Osteoblast (primary cell): ENCODE results near the gene SRRT. TPM values are rescaled to one million over a fixed set of nuclear protein-coding genes. Genes with fewer than 3 reads are reported as not detected.
A peak's percentile ranks its signal among the peaks of the same experiment; 100 is the strongest.
"Not testable (repeated sequence)": the region's sequence is repeated elsewhere in the genome, so short reads cannot be mapped to it uniquely, and the experiment has no call there.

Experiments
- DNase-seq: peaks from one replicate; pipeline ENCODE4 v3.0.0; 2011; ENCODE audit warnings: low spot score, mixed read lengths; ENCODE audit not compliant: insufficient read length; ENCODE audit errors: missing footprints
- H2AFZ ChIP-seq: 2 replicates; pipeline ENCODE4 v1.6.0; 2011; ENCODE audit warnings: mild to moderate bottlenecking, low read length
- H3K27ac ChIP-seq: 2 replicates; pipeline ENCODE4 v1.5.1; 2011; ENCODE audit warnings: mild to moderate bottlenecking, low read depth, low read length, moderate library complexity
- H3K27me3 ChIP-seq: 2 replicates; pipeline ENCODE4 v1.6.0; 2012; ENCODE audit warnings: mild to moderate bottlenecking, control low read depth, inconsistent platforms, low read length, moderate library complexity; ENCODE audit not compliant: insufficient read depth
- H3K36me3 ChIP-seq: 2 replicates; pipeline ENCODE4 v1.5.1; 2011; ENCODE audit warnings: mild to moderate bottlenecking, low read length, control low read depth, moderate library complexity; ENCODE audit not compliant: insufficient read depth
- H3K4me1 ChIP-seq: 2 replicates; pipeline ENCODE4 v1.5.1; 2011; ENCODE audit warnings: mild to moderate bottlenecking, low read length, control low read depth, moderate library complexity; ENCODE audit not compliant: insufficient read depth
- H3K4me2 ChIP-seq: 2 replicates; pipeline ENCODE4 v1.6.0; 2011; ENCODE audit warnings: mild to moderate bottlenecking, low read length; ENCODE audit not compliant: insufficient read depth
- H3K4me3 ChIP-seq: fragments of 200-600 bp; sonication (generic); 3 replicates; pipeline ENCODE4 v1.5.1; 2012; ENCODE audit warnings: mild to moderate bottlenecking, low read length, inconsistent platforms; ENCODE audit not compliant: insufficient read depth
- H3K79me2 ChIP-seq: 2 replicates; pipeline ENCODE4 v1.6.0; 2012; ENCODE audit warnings: mild to moderate bottlenecking, low read length, control low read depth, inconsistent platforms; ENCODE audit not compliant: insufficient read depth
- H3K9me3 ChIP-seq: 2 replicates; pipeline ENCODE4 v1.5.1; 2011; ENCODE audit warnings: low read depth, low read length, control low read depth
- H4K20me1 ChIP-seq: 2 replicates; pipeline ENCODE4 v1.6.0; 2012; ENCODE audit warnings: mild to moderate bottlenecking, low read length, control low read depth; ENCODE audit not compliant: insufficient read depth
- total RNA-seq: library from RNA; depleted of rRNA; stranded (reverse); fragments of >200 nt; gene quantifications from 2 replicates; pipeline ENCODE4 v1.2.3, GENCODE V29; 2012
- TF ChIP-seq, protein P1 (sequence below): IDR thresholded peaks from 2 replicates; pipeline ENCODE4 v1.5.1; 2011; ENCODE audit warnings: mild to moderate bottlenecking, low read depth, low read length, moderate library complexity; ENCODE audit errors: extremely low read depth

The SRRT gene
- total RNA-seq, 1 donor = 42.0 TPM

DNA sequence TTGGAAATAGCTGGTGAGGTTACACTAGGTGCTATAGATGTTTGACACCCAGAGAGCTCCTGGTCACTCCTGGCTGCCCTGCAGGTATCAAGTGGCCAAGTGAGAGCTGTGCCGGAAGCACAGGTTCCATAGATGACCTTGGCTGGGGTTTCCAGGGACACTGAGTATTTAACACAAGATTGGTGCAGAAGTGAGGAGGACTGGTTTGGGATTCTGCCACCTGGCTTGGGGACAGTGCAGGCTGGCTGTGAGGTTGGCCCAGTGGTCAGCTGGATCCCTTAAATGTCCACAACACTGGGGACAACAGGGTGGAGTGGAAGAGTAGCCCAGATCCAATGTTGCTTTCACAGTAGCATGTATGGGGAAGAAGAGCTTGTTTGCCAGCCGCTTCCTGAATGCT, 26.1 kb downstream of the SRRT start:
- Histone ChIP-seq H2AFZ (no peak overlapping the region), H3K9me3 (no peaks in the 10 kb centered on the region), H3K4me3 (no peak overlapping the region), H3K27me3 (peaks cover 19% of the 10 kb centered on the region), H3K4me1 (no peaks in the 10 kb centered on the region), H3K36me3 (no peaks in the 10 kb centered on the region), H3K27ac (no peak overlapping the region), H3K79me2 (no peaks in the 10 kb centered on the region), H3K4me2 (no peak overlapping the region), H4K20me1 (peaks cover 4% of the 10 kb centered on the region)
- TF ChIP-seq, protein P1, sequence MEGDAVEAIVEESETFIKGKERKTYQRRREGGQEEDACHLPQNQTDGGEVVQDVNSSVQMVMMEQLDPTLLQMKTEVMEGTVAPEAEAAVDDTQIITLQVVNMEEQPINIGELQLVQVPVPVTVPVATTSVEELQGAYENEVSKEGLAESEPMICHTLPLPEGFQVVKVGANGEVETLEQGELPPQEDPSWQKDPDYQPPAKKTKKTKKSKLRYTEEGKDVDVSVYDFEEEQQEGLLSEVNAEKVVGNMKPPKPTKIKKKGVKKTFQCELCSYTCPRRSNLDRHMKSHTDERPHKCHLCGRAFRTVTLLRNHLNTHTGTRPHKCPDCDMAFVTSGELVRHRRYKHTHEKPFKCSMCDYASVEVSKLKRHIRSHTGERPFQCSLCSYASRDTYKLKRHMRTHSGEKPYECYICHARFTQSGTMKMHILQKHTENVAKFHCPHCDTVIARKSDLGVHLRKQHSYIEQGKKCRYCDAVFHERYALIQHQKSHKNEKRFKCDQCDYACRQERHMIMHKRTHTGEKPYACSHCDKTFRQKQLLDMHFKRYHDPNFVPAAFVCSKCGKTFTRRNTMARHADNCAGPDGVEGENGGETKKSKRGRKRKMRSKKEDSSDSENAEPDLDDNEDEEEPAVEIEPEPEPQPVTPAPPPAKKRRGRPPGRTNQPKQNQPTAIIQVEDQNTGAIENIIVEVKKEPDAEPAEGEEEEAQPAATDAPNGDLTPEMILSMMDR = no peak
- DNase-seq = no peak

DNA sequence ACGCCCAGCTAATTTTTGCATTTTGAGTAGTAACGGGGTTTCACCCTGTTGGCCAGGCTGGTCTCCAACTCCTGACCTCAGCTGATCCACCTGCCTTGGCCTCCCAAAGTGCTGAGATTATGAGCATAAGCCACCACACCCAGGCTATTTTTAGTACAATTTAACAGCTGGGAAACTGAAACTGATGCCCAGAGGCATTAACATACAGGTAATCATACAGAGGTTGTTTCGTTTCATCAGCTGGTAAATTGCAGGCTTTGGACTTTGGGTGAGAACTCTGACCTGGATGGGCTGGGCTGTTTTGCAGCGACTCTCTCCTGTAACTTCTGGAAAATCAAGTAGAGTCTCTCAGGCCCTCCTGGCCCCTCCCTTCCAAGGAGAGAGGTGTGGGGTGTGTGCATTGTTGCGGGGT, 27.0 kb downstream of the SRRT start:
- H3K4me1 ChIP-seq = no peaks in the 10 kb centered on the region
- peaks cover 11% of the 10 kb centered on the region for H3K27me3 ChIP-seq
- no peak overlapping the region for H3K4me3 ChIP-seq
- DNase-seq = peak; percentile 47
- H3K27ac ChIP-seq = no peak overlapping the region
- H3K79me2 ChIP-seq = no peaks in the 10 kb centered on the region
- H3K36me3 ChIP-seq = no peaks in the 10 kb centered on the region
- no peak overlapping the region for H2AFZ ChIP-seq
- peaks cover 2% of the 10 kb centered on the region for H3K9me3 ChIP-seq
- no peaks in the 10 kb centered on the region for H4K20me1 ChIP-seq
- H3K4me2 ChIP-seq = no peak overlapping the region
- TF ChIP-seq, protein P1 = no peak

DNA sequence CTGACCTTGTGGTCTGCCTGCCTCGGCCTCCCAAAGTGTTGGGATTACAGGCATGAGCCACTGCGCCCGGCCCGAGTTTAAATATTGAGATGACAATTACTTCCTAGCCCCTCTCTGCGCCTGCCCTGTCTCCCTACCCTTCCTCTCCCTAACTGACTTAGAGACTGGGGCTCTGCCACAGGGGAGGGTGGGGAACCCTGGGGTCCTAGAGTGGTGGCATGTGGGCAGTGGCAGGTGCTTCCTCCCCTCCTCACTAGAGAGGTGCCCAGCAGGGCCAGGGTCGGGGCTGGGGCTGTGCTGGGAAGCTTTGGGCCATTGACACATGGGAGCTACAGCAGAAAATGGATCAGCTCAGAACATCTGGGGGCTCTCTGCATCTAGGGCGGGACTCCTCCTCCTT, 27.7 kb downstream of the SRRT start:
- no peaks in the 10 kb centered on the region for H3K79me2 ChIP-seq
- no peak overlapping the region for H3K4me2 ChIP-seq
- peak; percentile 15 for DNase-seq
- peaks cover 7% of the 10 kb centered on the region for H3K27me3 ChIP-seq
- TF ChIP-seq, protein P1 = no peak
- H3K9me3 ChIP-seq = peaks cover 2% of the 10 kb centered on the region
- no peaks in the 10 kb centered on the region for H4K20me1 ChIP-seq
- H3K36me3 ChIP-seq = no peaks in the 10 kb centered on the region
- no peak overlapping the region for H3K4me3 ChIP-seq
- no peak overlapping the region for H2AFZ ChIP-seq
- H3K27ac ChIP-seq = no peak overlapping the region
- no peaks in the 10 kb centered on the region for H3K4me1 ChIP-seq

DNA sequence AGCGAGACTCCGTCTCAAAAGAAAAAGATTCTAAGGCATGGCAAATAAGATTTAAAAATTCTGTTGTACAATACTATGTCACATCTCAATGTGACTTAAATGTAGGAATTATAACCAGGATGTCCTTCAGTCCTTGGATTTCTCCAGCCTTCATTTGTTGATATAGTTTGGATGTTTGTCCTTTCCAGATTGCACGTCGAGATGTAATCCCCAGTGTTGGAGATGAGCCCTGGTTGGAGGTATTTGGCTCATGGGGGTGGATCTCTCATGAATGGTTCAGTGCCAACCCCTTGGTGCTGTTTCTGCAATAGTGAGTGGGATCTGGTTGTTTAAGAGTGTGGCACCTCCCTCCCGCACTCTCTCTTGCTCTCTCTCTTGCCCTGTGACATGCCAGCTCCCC, 33.6 kb downstream of the SRRT start:
- H3K4me3 ChIP-seq = no peak overlapping the region
- no peaks in the 10 kb centered on the region for H3K79me2 ChIP-seq
- no peak overlapping the region for H2AFZ ChIP-seq
- no peak overlapping the region for H3K4me2 ChIP-seq
- peaks cover 2% of the 10 kb centered on the region for H3K9me3 ChIP-seq
- H3K27me3 ChIP-seq = peaks cover 3% of the 10 kb centered on the region
- TF ChIP-seq, protein P1 = no peak
- H3K27ac ChIP-seq = no peak overlapping the region
- H3K36me3 ChIP-seq = no peaks in the 10 kb centered on the region
- no peaks in the 10 kb centered on the region for H4K20me1 ChIP-seq
- no peak for DNase-seq
- H3K4me1 ChIP-seq = no peaks in the 10 kb centered on the region

DNA sequence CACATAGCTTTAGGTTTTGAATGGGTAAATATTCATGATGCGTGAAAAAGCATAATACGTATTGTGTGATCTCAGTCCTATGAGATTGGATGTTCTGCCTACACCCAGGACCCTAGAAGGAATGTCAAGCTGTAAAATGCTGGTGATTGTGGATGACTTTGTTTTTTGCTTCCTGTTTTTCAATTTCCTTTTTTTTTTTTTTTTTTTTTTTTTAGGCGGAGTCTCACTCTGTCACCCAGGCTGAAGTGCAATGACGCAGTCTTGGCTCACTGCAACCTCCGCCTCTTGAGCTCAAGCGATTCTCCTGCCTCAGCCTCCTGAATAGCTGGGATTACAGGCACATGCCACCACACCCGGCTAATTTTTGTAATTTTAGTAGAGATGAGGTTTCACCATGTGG, 35.5 kb downstream of the SRRT start:
- not testable (repeated sequence) for H3K36me3 ChIP-seq, H4K20me1 ChIP-seq, DNase-seq, H3K27ac ChIP-seq, H3K4me3 ChIP-seq, H3K4me1 ChIP-seq, H3K27me3 ChIP-seq, H3K9me3 ChIP-seq, H3K79me2 ChIP-seq, H3K4me2 ChIP-seq, H2AFZ ChIP-seq
